ENCODE measurements around the gene ZSWIM3.
A peak's percentile ranks its signal among the peaks of the same experiment; 100 is the strongest.

Gene ZSWIM3

GRCh38 chr20:45878076-45878761, 20.8 kb downstream of the ZSWIM3 start:
- DNase-seq, result no peak
- Histone ChIP-seq H3K9me3 (ENCODE audit: control extremely low read depth in 1 of 5, control insufficient read depth in 4 of 5, insufficient read depth in 2 of 5, low read depth in 1 of 5, low read length in 4 of 5) (no peaks in the 10 kb centered on the region), H3K4me1 (ENCODE audit: control extremely low read depth in 1 of 4, control insufficient read depth in 4 of 4, insufficient read depth in 4 of 4, low read length in 3 of 4) (peaks cover 5 to 17% (median 13%) of the 10 kb centered on the region in 4 experiments), H3K27ac (ENCODE audit: insufficient read depth in 1 of 2, low read depth in 1 of 2, low read length in 2 of 2, poor library complexity in 1 of 2, severe bottlenecking in 2 of 2) (no peak overlapping the region), H3K27me3 (replicated peaks in 2 of 5; ENCODE audit: control insufficient read depth in 4 of 5, insufficient read depth in 5 of 5, low read length in 4 of 5) (no peaks in the 10 kb centered on the region), H3K4me3 (ENCODE audit: control insufficient read depth in 1 of 7, extremely low read depth in 1 of 7, insufficient read depth in 4 of 7, low read depth in 2 of 7, low read length in 6 of 7) (no peak overlapping the region), H3K36me3 (ENCODE audit: control insufficient read depth in 4 of 4, insufficient read depth in 4 of 4, low read length in 3 of 4) (peaks cover 0 to 35% (median 26%) of the 10 kb centered on the region in 4 experiments)
- ChIA-PET CTCF (no interaction called here), POLR2A (no interaction called here)
- 97% methylated on average over 13 of the region's 13 CpGs for WGBS (ENCODE audit: insufficient coverage)

GRCh38 chr20:45880988-45881788, 23.8 kb downstream of the ZSWIM3 start, which contains the start of gene ZSWIM1:
TSS of gene ZSWIM1 (plus strand) at chr20:45881227. CDS start at chr20:45882593, 1,366 bp downstream.
- H3K4me1 ChIP-seq (ENCODE audit: control extremely low read depth in 1 of 4, control insufficient read depth in 4 of 4, insufficient read depth in 4 of 4, low read length in 3 of 4), result peaks cover 9 to 42% (median 35%) of the 10 kb centered on the region in 4 experiments
- 0% methylated on average over 19 of the region's 23 CpGs for whole genome bisulfite sequencing (ENCODE audit: insufficient coverage)
- DNase-seq, result peak; percentile 98 to 99 (median 98)
- peak within 1 kb of the TSS; percentile 90 to 92 for H3K27ac ChIP-seq (ENCODE audit: insufficient read depth in 1 of 2, low read depth in 1 of 2, low read length in 2 of 2, poor library complexity in 1 of 2, severe bottlenecking in 2 of 2)
- H3K36me3 ChIP-seq (ENCODE audit: control insufficient read depth in 4 of 4, insufficient read depth in 4 of 4, low read length in 3 of 4), result peaks cover 5 to 49% (median 38%) of the 10 kb centered on the region in 4 experiments
- H3K4me3 ChIP-seq (ENCODE audit: control insufficient read depth in 1 of 7, extremely low read depth in 1 of 7, insufficient read depth in 4 of 7, low read depth in 2 of 7, low read length in 6 of 7), result peak within 1 kb of the TSS; percentile 37 to 91 (median 79)
- no peaks in the 10 kb centered on the region for H3K27me3 ChIP-seq (replicated peaks in 2 of 5; ENCODE audit: control insufficient read depth in 4 of 5, insufficient read depth in 5 of 5, low read length in 4 of 5)
- POLR2A ChIA-PET, result interaction anchor here (1.1 to 2.4 kb wide), 3 partner anchors 9 to 53 kb away, joined by 3 to 12 read pairs (median 10); partner anchors contain the start of genes CTSA, NEURL2 and PCIF1
- no peaks in the 10 kb centered on the region for H3K9me3 ChIP-seq (ENCODE audit: control extremely low read depth in 1 of 5, control insufficient read depth in 4 of 5, insufficient read depth in 2 of 5, low read depth in 1 of 5, low read length in 4 of 5)
- CTCF ChIA-PET, result interaction anchor here (0.7 to 3.4 kb wide), 10 partner anchors 8 to 102 kb away, joined by 3 to 30 read pairs (median 4); partner anchors contain the start of genes CTSA and NEURL2

- WGBS (ENCODE audit: insufficient coverage), result 100% methylated on average over 4 of the region's 4 CpGs
- no peak overlapping the region for H3K4me3 ChIP-seq (ENCODE audit: control insufficient read depth in 1 of 7, extremely low read depth in 1 of 7, insufficient read depth in 4 of 7, low read depth in 2 of 7, low read length in 6 of 7)
- peaks cover 9 to 47% (median 38%) of the 10 kb centered on the region in 4 experiments for H3K4me1 ChIP-seq (ENCODE audit: control extremely low read depth in 1 of 4, control insufficient read depth in 4 of 4, insufficient read depth in 4 of 4, low read length in 3 of 4)
- ChIA-PET POLR2A (interaction anchor here (1.0 to 2.4 kb wide), 4 partner anchors 8 to 52 kb away, joined by 3 to 12 read pairs (median 6); partner anchors contain the start of genes CTSA, NEURL2 and PCIF1), CTCF (interaction anchor here (1.4 to 3.4 kb wide), 5 partner anchors 9 to 88 kb away, joined by 3 to 30 read pairs (median 4); partner anchors contain the start of genes CTSA and NEURL2)
- no peak for DNase-seq
- no peak overlapping the region for H3K27ac ChIP-seq (ENCODE audit: insufficient read depth in 1 of 2, low read depth in 1 of 2, low read length in 2 of 2, poor library complexity in 1 of 2, severe bottlenecking in 2 of 2)
- no peaks in the 10 kb centered on the region for H3K9me3 ChIP-seq (ENCODE audit: control extremely low read depth in 1 of 5, control insufficient read depth in 4 of 5, insufficient read depth in 2 of 5, low read depth in 1 of 5, low read length in 4 of 5)
- peaks cover 5 to 52% (median 39%) of the 10 kb centered on the region in 4 experiments for H3K36me3 ChIP-seq (ENCODE audit: control insufficient read depth in 4 of 4, insufficient read depth in 4 of 4, low read length in 3 of 4)
- H3K27me3 ChIP-seq (replicated peaks in 2 of 5; ENCODE audit: control insufficient read depth in 4 of 5, insufficient read depth in 5 of 5, low read length in 4 of 5), result no peaks in the 10 kb centered on the region
Observed at GRCh38 chr20:45882469-45883099, 25.2 kb downstream of the ZSWIM3 start.

- ChIA-PET CTCF (interaction anchor here (1.4 to 3.4 kb wide), 5 partner anchors 8 to 87 kb away, joined by 3 to 30 read pairs (median 4); partner anchors contain the start of genes CTSA and NEURL2), POLR2A (interaction anchor here (1.0 kb wide), 1 partner anchor 17 kb away, joined by 3 read pairs; no protein-coding TSS in a partner anchor)
- Histone ChIP-seq H3K27ac (ENCODE audit: insufficient read depth in 1 of 2, low read depth in 1 of 2, low read length in 2 of 2, poor library complexity in 1 of 2, severe bottlenecking in 2 of 2) (no peak overlapping the region), H3K27me3 (replicated peaks in 2 of 5; ENCODE audit: control insufficient read depth in 4 of 5, insufficient read depth in 5 of 5, low read length in 4 of 5) (no peaks in the 10 kb centered on the region), H3K4me1 (ENCODE audit: control extremely low read depth in 1 of 4, control insufficient read depth in 4 of 4, insufficient read depth in 4 of 4, low read length in 3 of 4) (peaks cover 9 to 47% (median 38%) of the 10 kb centered on the region in 4 experiments), H3K4me3 (ENCODE audit: control insufficient read depth in 1 of 7, extremely low read depth in 1 of 7, insufficient read depth in 4 of 7, low read depth in 2 of 7, low read length in 6 of 7) (no peak overlapping the region), H3K9me3 (ENCODE audit: control extremely low read depth in 1 of 5, control insufficient read depth in 4 of 5, insufficient read depth in 2 of 5, low read depth in 1 of 5, low read length in 4 of 5) (no peaks in the 10 kb centered on the region), H3K36me3 (ENCODE audit: control insufficient read depth in 4 of 4, insufficient read depth in 4 of 4, low read length in 3 of 4) (peaks cover 5 to 49% (median 38%) of the 10 kb centered on the region in 4 experiments)
- no peak for DNase-seq
- 86% methylated on average over 7 of the region's 9 CpGs for WGBS (ENCODE audit: insufficient coverage)
Observed at GRCh38 chr20:45883100-45883469, 25.7 kb downstream of the ZSWIM3 start.

GRCh38 chr20:45886590-45887345, 29.4 kb downstream of the ZSWIM3 start:
- DNase-seq, result no peak
- CTCF ChIA-PET, result interaction anchor here (1.1 to 1.7 kb wide), 4 partner anchors 10 to 78 kb away, joined by 3 to 4 read pairs (median 3); no protein-coding TSS in a partner anchor
- Histone ChIP-seq H3K9me3 (ENCODE audit: control extremely low read depth in 1 of 5, control insufficient read depth in 4 of 5, insufficient read depth in 2 of 5, low read depth in 1 of 5, low read length in 4 of 5) (no peaks in the 10 kb centered on the region), H3K4me1 (ENCODE audit: control extremely low read depth in 1 of 4, control insufficient read depth in 4 of 4, insufficient read depth in 4 of 4, low read length in 3 of 4) (peaks cover 4 to 70% (median 58%) of the 10 kb centered on the region in 4 experiments), H3K27me3 (replicated peaks in 2 of 5; ENCODE audit: control insufficient read depth in 4 of 5, insufficient read depth in 5 of 5, low read length in 4 of 5) (no peaks in the 10 kb centered on the region), H3K36me3 (ENCODE audit: control insufficient read depth in 4 of 4, insufficient read depth in 4 of 4, low read length in 3 of 4) (peaks cover 5 to 47% (median 35%) of the 10 kb centered on the region in 4 experiments), H3K27ac (ENCODE audit: insufficient read depth in 1 of 2, low read depth in 1 of 2, low read length in 2 of 2, poor library complexity in 1 of 2, severe bottlenecking in 2 of 2) (peak overlapping the region in 1 of 2 experiments; percentile 64), H3K4me3 (ENCODE audit: control insufficient read depth in 1 of 7, extremely low read depth in 1 of 7, insufficient read depth in 4 of 7, low read depth in 2 of 7, low read length in 6 of 7) (no peak overlapping the region)
- POLR2A ChIA-PET, result no interaction called here
- 96% methylated on average over 16 of the region's 19 CpGs for WGBS (ENCODE audit: insufficient coverage)

- Histone ChIP-seq H3K27ac (ENCODE audit: insufficient read depth in 1 of 2, low read depth in 1 of 2, low read length in 2 of 2, poor library complexity in 1 of 2, severe bottlenecking in 2 of 2) (peak within 1 kb of the TSS in 1 of 2 experiments; percentile 64), H3K4me1 (ENCODE audit: control extremely low read depth in 1 of 4, control insufficient read depth in 4 of 4, insufficient read depth in 4 of 4, low read length in 3 of 4) (peaks cover 10 to 70% (median 59%) of the 10 kb centered on the region in 4 experiments), H3K36me3 (ENCODE audit: control insufficient read depth in 4 of 4, insufficient read depth in 4 of 4, low read length in 3 of 4) (peaks cover 5 to 46% (median 35%) of the 10 kb centered on the region in 4 experiments), H3K4me3 (ENCODE audit: control insufficient read depth in 1 of 7, extremely low read depth in 1 of 7, insufficient read depth in 4 of 7, low read depth in 2 of 7, low read length in 6 of 7) (no peak within 1 kb of the TSS), H3K9me3 (ENCODE audit: control extremely low read depth in 1 of 5, control insufficient read depth in 4 of 5, insufficient read depth in 2 of 5, low read depth in 1 of 5, low read length in 4 of 5) (no peaks in the 10 kb centered on the region), H3K27me3 (replicated peaks in 2 of 5; ENCODE audit: control insufficient read depth in 4 of 5, insufficient read depth in 5 of 5, low read length in 4 of 5) (no peaks in the 10 kb centered on the region)
- no peak for DNase-seq
- 100% methylated on average over 8 of the region's 8 CpGs for WGBS (ENCODE audit: insufficient coverage)
- CTCF ChIA-PET, result interaction anchor here (1.2 to 1.7 kb wide), 3 partner anchors 9 to 78 kb away, joined by 3 read pairs; no protein-coding TSS in a partner anchor
- POLR2A ChIA-PET, result no interaction called here
Observed at GRCh38 chr20:45887346-45887715, 29.9 kb downstream of the ZSWIM3 start, which contains the start of gene SPATA25. TSS of gene SPATA25 (minus strand) at chr20:45887622. CDS start at chr20:45887590, 32 bp downstream.

Data from common myeloid progenitor, CD34-positive (primary cell).